Ishikawa (cell line): ENCODE measurements around the gene SLC25A26.

Experiments used
- CEBPB ChIP-seq: IDR thresholded peaks from 2 replicates; pipeline ENCODE4 v1.6.1; 2012
- EP300 ChIP-seq: IDR thresholded peaks from 2 replicates; pipeline ENCODE4 v1.6.1; 2012; ENCODE audit warnings: borderline replicate concordance
- MAX ChIP-seq: IDR thresholded peaks from 2 replicates; pipeline ENCODE4 v1.6.1; 2012
- NFIC ChIP-seq: IDR thresholded peaks from 2 replicates; pipeline ENCODE4 v1.6.1; 2012
- RAD21 ChIP-seq: IDR thresholded peaks from 2 replicates; pipeline ENCODE4 v1.6.1; 2012; ENCODE audit warnings: low read depth
- REST ChIP-seq: IDR thresholded peaks from 2 replicates; pipeline ENCODE4 v1.6.1; 2012; ENCODE audit warnings: low read depth, mild to moderate bottlenecking
- TEAD4 ChIP-seq: IDR thresholded peaks from 2 replicates; pipeline ENCODE4 v1.6.1; 2012
- TF ChIP-seq, protein P1 (sequence below): IDR thresholded peaks from 2 replicates; pipeline ENCODE4 v1.6.1; 2012

GRCh38 chr3:66227915-66228314 is 7.1 kb downstream of the SLC25A26 start:
- no peak for TF ChIP-seq NFIC
- no peak for TF ChIP-seq CEBPB
- no peak for TF ChIP-seq REST
- TF ChIP-seq TEAD4, result no peak
- TF ChIP-seq, protein P1, sequence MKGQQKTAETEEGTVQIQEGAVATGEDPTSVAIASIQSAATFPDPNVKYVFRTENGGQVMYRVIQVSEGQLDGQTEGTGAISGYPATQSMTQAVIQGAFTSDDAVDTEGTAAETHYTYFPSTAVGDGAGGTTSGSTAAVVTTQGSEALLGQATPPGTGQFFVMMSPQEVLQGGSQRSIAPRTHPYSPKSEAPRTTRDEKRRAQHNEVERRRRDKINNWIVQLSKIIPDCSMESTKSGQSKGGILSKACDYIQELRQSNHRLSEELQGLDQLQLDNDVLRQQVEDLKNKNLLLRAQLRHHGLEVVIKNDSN, result no peak
- TF ChIP-seq RAD21, result no peak
- no peak for TF ChIP-seq EP300
- no peak for TF ChIP-seq MAX
